A549 (cell line): Measurements from ENCODE around the gene ANO4. TPM values are rescaled to one million over a fixed set of nuclear protein-coding genes. Genes with fewer than 3 reads are reported as not detected.

Source experiments
- ATAC-seq, 2 experiments: fragments of 200-7000 bp in 1 of 2; fragments of >200 bp in 1 of 2; cut with Nextera tagmentation in 1 of 2; cut with Tn5 transposase in 1 of 2; 3 replicates each; pipeline versions ENCODE4 v1.8.0 to v1.9.1; 2018 to 2020; ENCODE audit warnings: mild to moderate bottlenecking in 1 of 2, moderate library complexity in 1 of 2
- CTCF ChIA-PET: fragments of 300-600 bp; sonication (Branson Sonifier 250); formaldehyde crosslinking; extraction: SDS; loops from one replicate; lab custom pipeline; 2021; ENCODE audit warnings: antibody characterized with exemption, inconsistent platforms; lab: Yijun Ruan, JAX
- POLR2A ChIA-PET: fragments of 350-600 bp; formaldehyde crosslinking; extraction: SDS; loops from one replicate; lab custom pipeline; 2021; ENCODE audit warnings: antibody characterized with exemption, inconsistent platforms; lab: Yijun Ruan, JAX
- DNase-seq, 2 experiments: peaks; one replicate each; pipeline versions ENCODE4 v3.0.0 to v3.0.0-alpha.2; 2011 to 2016; ENCODE audit warnings: low read depth in 1 of 2, low spot score in 1 of 2
- FAIRE-seq: peaks from 2 replicates; lab custom pipeline; 2011; peaks lifted over from hg19 to GRCh38; lab: Jason Lieb, UNC
- H3K27ac ChIP-seq, 2 experiments: fragments of >200 bp; sonication (Bioruptor Twin); formaldehyde crosslinking; 3 replicates each; pipeline ENCODE4 v1.5.1; 2016 to 2017
- H3K4me1 ChIP-seq: fragments of >200 bp; sonication (Bioruptor Twin); formaldehyde crosslinking; 3 replicates; pipeline ENCODE4 v1.6.1; 2016
- H3K4me2 ChIP-seq: fragments of >200 bp; sonication (Bioruptor Twin); formaldehyde crosslinking; 3 replicates; pipeline ENCODE4 v1.6.1; 2016
- H3K4me3 ChIP-seq: fragments of >200 bp; sonication (Bioruptor Twin); formaldehyde crosslinking; 3 replicates; pipeline ENCODE4 v1.5.1; 2016
- H3K9me3 ChIP-seq: fragments of >200 bp; sonication (Bioruptor Twin); formaldehyde crosslinking; 3 replicates; pipeline ENCODE4 v1.6.1; 2016
- ATOH8 ChIP-seq: fragments of 250-450 bp; sonication (Bioruptor Pico); IDR thresholded peaks from 2 replicates; pipeline ENCODE4 v1.5.0; 2020; ENCODE audit warnings: low read depth, mild to moderate bottlenecking, moderate library complexity
- BCL3 ChIP-seq: fragments of >200 bp; sonication (Bioruptor Twin); formaldehyde crosslinking; IDR thresholded peaks from 3 replicates; pipeline ENCODE4 v1.6.1; 2016
- CBX2 ChIP-seq: fragments of 200-600 bp; sonication (generic); IDR thresholded peaks from 2 replicates; pipeline ENCODE4 v1.6.1; 2016; ENCODE audit warnings: low read depth, mild to moderate bottlenecking, borderline replicate concordance
- CBX8 ChIP-seq: fragments of 200-600 bp; sonication (generic); IDR thresholded peaks from 2 replicates; pipeline ENCODE4 v1.6.1; 2016
- EHF ChIP-seq: fragments of 250-450 bp; sonication (Bioruptor Pico); IDR thresholded peaks from 2 replicates; pipeline ENCODE4 v1.5.0; 2020; ENCODE audit warnings: mild to moderate bottlenecking
- EHMT2 ChIP-seq: fragments of 200-600 bp; sonication (generic); IDR thresholded peaks from 2 replicates; pipeline ENCODE4 v1.6.1; 2016; ENCODE audit warnings: antibody characterized with exemption, low read depth, mild to moderate bottlenecking, moderate library complexity
- ESRRA ChIP-seq: fragments of 150-350 bp; IDR thresholded peaks from 2 replicates; pipeline ENCODE4 v1.6.1; 2014; ENCODE audit warnings: mild to moderate bottlenecking, low read length, borderline replicate concordance
- FOSB ChIP-seq: fragments of 250-450 bp; sonication (Bioruptor Pico); IDR thresholded peaks from 2 replicates; pipeline ENCODE4 v1.5.0; 2020; ENCODE audit warnings: mild to moderate bottlenecking, moderate library complexity
- FOSL2 ChIP-seq, 2 experiments: fragments of 450-650 bp in 1 of 2; fragments of >200 bp in 1 of 2; sonication (Bioruptor Twin) in 1 of 2; formaldehyde crosslinking; IDR thresholded peaks; 2 replicates each; pipeline versions ENCODE4 v1.5.0 to v1.6.1; 2016 to 2020; ENCODE audit warnings: mild to moderate bottlenecking in 1 of 2, moderate library complexity in 1 of 2
- FOXS1 ChIP-seq: fragments of 250-450 bp; sonication (Bioruptor Pico); IDR thresholded peaks from 2 replicates; pipeline ENCODE4 v1.5.0; 2020; ENCODE audit warnings: mild to moderate bottlenecking, moderate library complexity
- HDAC2 ChIP-seq: fragments of 200-600 bp; sonication (generic); IDR thresholded peaks from 2 replicates; pipeline ENCODE4 v1.6.1; 2016
- HEYL ChIP-seq: fragments of 250-450 bp; sonication (Bioruptor Pico); IDR thresholded peaks from 2 replicates; pipeline ENCODE4 v1.8.0; 2021; ENCODE audit warnings: mild to moderate bottlenecking, moderate library complexity
- HOXB5 ChIP-seq: fragments of 250-450 bp; sonication (Bioruptor Pico); IDR thresholded peaks from 2 replicates; pipeline ENCODE4 v1.5.0; 2020; ENCODE audit warnings: mild to moderate bottlenecking, moderate library complexity
- JUN ChIP-seq, 2 experiments: fragments of >200 bp; sonication (Bioruptor Twin); formaldehyde crosslinking; IDR thresholded peaks; 2 replicates in 1 of 2; 3 replicates in 1 of 2; pipeline ENCODE4 v1.6.1; 2016 to 2017
- JUNB ChIP-seq: fragments of >200 bp; sonication (Bioruptor Twin); formaldehyde crosslinking; IDR thresholded peaks from 2 replicates; pipeline ENCODE4 v1.6.1; 2016
- KDM5A ChIP-seq: fragments of 200-600 bp; sonication (generic); IDR thresholded peaks from 2 replicates; pipeline ENCODE4 v1.6.1; 2016; ENCODE audit warnings: antibody characterized with exemption, mild to moderate bottlenecking
- MAFK ChIP-seq: fragments of 450-650 bp; IDR thresholded peaks from 2 replicates; pipeline ENCODE4 v1.6.1; 2014; ENCODE audit not compliant: partially characterized antibody
- MAZ ChIP-seq: fragments of 150-350 bp; IDR thresholded peaks from 2 replicates; pipeline ENCODE4 v1.6.1; 2014; ENCODE audit warnings: antibody characterized with exemption, low read depth, low read length, borderline replicate concordance
- NFE2L2 ChIP-seq: fragments of 150-350 bp; conservative IDR thresholded peaks from 2 replicates; pipeline ENCODE4 v1.6.1; 2014; ENCODE audit warnings: low read length
- PHF8 ChIP-seq: fragments of 200-600 bp; sonication (generic); IDR thresholded peaks from 2 replicates; pipeline ENCODE4 v1.6.1; 2016; ENCODE audit warnings: low read depth, mild to moderate bottlenecking, antibody characterized with exemption, moderate library complexity, borderline replicate concordance
- POLR2AphosphoS2 ChIP-seq: conservative IDR thresholded peaks from 2 replicates; pipeline ENCODE4 v1.6.1; 2012; ENCODE audit warnings: low read length, improper control_type of control experiment, inconsistent platforms
- RAD21 ChIP-seq, 2 experiments: fragments of >200 bp in 1 of 2; sonication (Bioruptor Twin) in 1 of 2; formaldehyde crosslinking in 1 of 2; IDR thresholded peaks in 1 of 2; conservative IDR thresholded peaks in 1 of 2; 2 replicates in 1 of 2; 3 replicates in 1 of 2; pipeline ENCODE4 v1.6.1; 2012 to 2018; ENCODE audit warnings: inconsistent platforms in 1 of 2
- RCOR1 ChIP-seq: fragments of 150-350 bp; IDR thresholded peaks from 2 replicates; pipeline ENCODE4 v1.6.1; 2014; ENCODE audit warnings: antibody characterized with exemption, low read length, low read depth
- REST ChIP-seq: fragments of 200-600 bp; sonication (generic); IDR thresholded peaks from 2 replicates; pipeline ENCODE4 v1.6.1; 2016; ENCODE audit warnings: antibody characterized with exemption, mild to moderate bottlenecking, moderate library complexity
- SREBF2 ChIP-seq: fragments of 450-650 bp; IDR thresholded peaks from 2 replicates; pipeline ENCODE4 v1.6.1; 2014; ENCODE audit warnings: mild to moderate bottlenecking, moderate library complexity
- TP53 ChIP-seq: fragments of 250-450 bp; sonication (Bioruptor Pico); IDR thresholded peaks from 2 replicates; pipeline ENCODE4 v1.5.0; 2021; ENCODE audit warnings: mild to moderate bottlenecking, moderate library complexity
- WGBS: methylation state at CpG from one replicate; pipeline ENCODE4 v1.1.6; 2017; ENCODE audit errors: missing lambda C conversion rate; 5-methylcytosine and 5-hydroxymethylcytosine counted together
- polyA plus RNA-seq, 4 experiments: library from polyadenylated mRNA; depleted of rRNA in 3 of 4; stranded (reverse); fragments of >200 nt; fragmentation: RNase III in 1 of 4; extraction: RNeasy Plus Mini Kit Qiagen cat#74134 plus additional on column Dnase treatment in 1 of 4; gene quantifications; 2 replicates in 3 of 4; 3 replicates in 1 of 4; pipeline ENCODE4 v1.2.3, GENCODE V29; 2011 to 2017
- TF ChIP-seq, protein P1 (sequence below): IDR thresholded peaks from 2 replicates; pipeline ENCODE4 v1.6.1; 2012; ENCODE audit warnings: low read depth, borderline replicate concordance

The ANO4 gene
- polyA plus RNA-seq, 2 of the 4 experiments (the other 2 are of a cell fraction) = 0.17 TPM; not detected in 1

GRCh38 chr12:100982511-100983183 lies 188.1 kb downstream of the ANO4 start:
- no peaks in the 10 kb centered on the region for H3K9me3 ChIP-seq
- TF ChIP-seq SREBF2 (no peak), RCOR1 (no peak), MAZ (no peak), PHF8 (no peak), HOXB5 (CRISPR knock-in tag) (no peak), EHF (CRISPR knock-in tag) (no peak), POLR2AphosphoS2 (no peak), FOXS1 (no peak), TP53 (CRISPR knock-in tag) (no peak), CBX8 (no peak), RAD21 (conservative IDR thresholded peaks at IDR 0.05 in 1 of 2, IDR thresholded peaks at IDR 0.05 in 1 of 2) (no peak), KDM5A (no peak), NFE2L2 (no peak), REST (no peak), JUN (IDR thresholded peaks at IDR 0.05) (no peak)
- TF ChIP-seq, all 56 proteins: peak for 0
- POLR2A ChIA-PET = no interaction called here
- Histone ChIP-seq H3K4me2 (no peak overlapping the region), H3K27ac (no peak overlapping the region), H3K4me3 (no peak overlapping the region), H3K4me1 (no peaks in the 10 kb centered on the region)
- 5% methylated on average over 2 of the region's 2 CpGs for WGBS
- DNase-seq (no peak), FAIRE-seq (no peak), ATAC-seq (no peak)
- CTCF ChIA-PET = no interaction called here

GRCh38 chr12:100984796-100985195 lies 190.2 kb downstream of the ANO4 start:
- ChIA-PET POLR2A (no interaction called here), CTCF (no interaction called here)
- ATAC-seq (no peak), DNase-seq (no peak), FAIRE-seq (no peak)
- Histone ChIP-seq H3K9me3 (no peaks in the 10 kb centered on the region), H3K27ac (no peak overlapping the region), H3K4me2 (no peak overlapping the region), H3K4me3 (no peak overlapping the region), H3K4me1 (no peaks in the 10 kb centered on the region)
- 13% methylated on average over 1 of the region's 1 CpG for WGBS
- TF ChIP-seq FOXS1 (no peak), JUNB (no peak), NFE2L2 (no peak), MAZ (no peak), PHF8 (no peak), BCL3 (no peak), MAFK (no peak), REST (no peak), ATOH8 (CRISPR knock-in tag) (no peak), ESRRA (no peak), EHF (CRISPR knock-in tag) (no peak), HDAC2 (no peak), FOSL2 (IDR thresholded peaks at IDR 0.05) (no peak), FOSL2 (CRISPR knock-in tag; IDR thresholded peaks at IDR 0.05) (no peak), CBX2 (no peak), HEYL (CRISPR knock-in tag) (no peak), EHMT2 (no peak), FOSB (CRISPR knock-in tag) (no peak)
- TF ChIP-seq, protein P1, sequence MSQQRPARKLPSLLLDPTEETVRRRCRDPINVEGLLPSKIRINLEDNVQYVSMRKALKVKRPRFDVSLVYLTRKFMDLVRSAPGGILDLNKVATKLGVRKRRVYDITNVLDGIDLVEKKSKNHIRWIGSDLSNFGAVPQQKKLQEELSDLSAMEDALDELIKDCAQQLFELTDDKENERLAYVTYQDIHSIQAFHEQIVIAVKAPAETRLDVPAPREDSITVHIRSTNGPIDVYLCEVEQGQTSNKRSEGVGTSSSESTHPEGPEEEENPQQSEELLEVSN = no peak
